Adrenal gland (tissue), 5 donors: ENCODE data around the gene APOB.

ENCODE experiments used
- CTCF ChIP-seq, 6 experiments: fragments of 450-650 bp in 4 of 6; fragments of 200-600 bp in 2 of 6; sonication (generic) in 1 of 6; IDR thresholded peaks; 1 replicate in 5 of 6; 2 replicates in 1 of 6; pipeline versions ENCODE4 v1.5.1 to v1.8.0; 2016 to 2021; ENCODE audit warnings: antibody characterized with exemption in 6 of 6, mild to moderate bottlenecking in 2 of 6, moderate library complexity in 1 of 6
- POLR2A ChIP-seq, 2 donors: fragments of 450-650 bp; IDR thresholded peaks; one replicate each; pipeline ENCODE4 v1.6.1; 2017; ENCODE audit warnings: antibody characterized with exemption in 2 of 2, mild to moderate bottlenecking in 2 of 2, moderate library complexity in 1 of 2
- donor health status: DM: no; HTN: no; CAD: no.

GRCh38 chr2:20992201-20992711, 51.6 kb downstream of the APOB start:
- TF ChIP-seq CTCF (IDR thresholded peaks at IDR 0.05) (no peak), POLR2A (IDR thresholded peaks at IDR 0.05) (no peak)
